Non-pigmented ciliary epithelial cell (primary cell): Measurements from ENCODE around the gene SYNM.
"Not testable (repeated sequence)": the region's sequence is repeated elsewhere in the genome, so short reads cannot be mapped to it uniquely, and the experiment has no call there.

Experiments
- DNase-seq: peaks from one replicate; pipeline ENCODE4 v3.0.0-alpha.2; 2010; ENCODE audit warnings: low read depth

Gene SYNM

DNA sequence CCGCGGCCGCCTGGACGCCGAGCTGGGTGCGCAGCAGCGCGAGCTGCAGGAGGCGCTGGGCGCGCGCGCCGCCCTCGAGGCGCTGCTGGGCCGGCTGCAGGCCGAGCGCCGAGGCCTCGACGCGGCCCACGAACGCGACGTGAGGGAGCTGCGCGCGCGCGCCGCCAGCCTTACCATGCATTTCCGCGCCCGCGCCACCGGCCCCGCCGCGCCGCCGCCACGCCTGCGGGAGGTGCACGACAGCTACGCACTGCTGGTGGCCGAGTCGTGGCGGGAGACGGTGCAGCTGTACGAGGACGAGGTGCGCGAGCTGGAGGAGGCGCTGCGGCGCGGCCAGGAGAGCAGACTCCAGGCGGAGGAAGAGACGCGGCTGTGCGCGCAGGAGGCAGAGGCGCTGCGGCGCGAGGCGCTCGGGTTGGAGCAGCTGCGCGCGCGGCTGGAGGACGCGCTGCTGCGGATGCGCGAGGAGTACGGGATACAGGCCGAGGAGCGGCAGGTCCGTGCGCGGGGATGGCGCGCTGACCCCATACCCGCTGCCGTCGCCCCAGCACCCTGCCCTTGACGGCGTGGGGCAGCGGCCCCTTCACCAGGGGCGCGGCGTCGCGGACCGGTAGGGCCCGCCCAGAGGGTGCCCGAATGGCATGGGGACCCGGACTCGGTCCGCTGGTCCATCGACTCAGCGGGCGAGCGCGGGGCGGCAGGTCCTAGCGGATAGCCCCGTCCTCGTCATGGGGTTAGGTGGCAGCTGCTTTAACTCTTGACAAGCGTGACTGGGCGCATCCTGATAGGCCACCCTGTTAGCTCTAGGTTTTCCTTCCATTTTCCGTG is 848 bp downstream of the SYNM start:
- DNase-seq = no peak

GRCh38 chr15:99106417-99107220 is 1.7 kb downstream of the SYNM start:
- DNase-seq = no peak

- DNase-seq = no peak
Measured at GRCh38 chr15:99108993-99109392, 4.1 kb downstream of the SYNM start.

- no peak for DNase-seq
Measured at GRCh38 chr15:99109555-99110021, 4.7 kb downstream of the SYNM start.

DNA sequence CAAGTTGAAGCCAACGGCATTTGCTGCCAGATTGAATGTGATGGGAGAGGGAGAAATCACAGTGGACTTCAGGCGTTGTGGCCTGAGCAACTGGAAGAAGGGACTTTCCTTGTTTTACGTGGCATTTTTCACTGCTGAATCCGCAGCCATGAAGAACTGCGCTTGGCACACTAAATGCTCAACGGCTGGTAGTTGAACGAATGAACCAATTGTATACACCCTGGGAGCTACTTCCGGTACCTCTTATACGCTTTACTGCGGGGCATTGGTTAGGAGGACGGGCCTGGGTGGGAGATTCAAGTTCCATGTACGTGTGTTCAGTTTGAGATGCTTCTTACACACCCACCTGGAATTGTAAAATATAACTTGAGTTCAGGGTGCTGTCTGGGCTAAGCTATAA is 5.2 kb downstream of the SYNM start:
- no peak for DNase-seq

DNA sequence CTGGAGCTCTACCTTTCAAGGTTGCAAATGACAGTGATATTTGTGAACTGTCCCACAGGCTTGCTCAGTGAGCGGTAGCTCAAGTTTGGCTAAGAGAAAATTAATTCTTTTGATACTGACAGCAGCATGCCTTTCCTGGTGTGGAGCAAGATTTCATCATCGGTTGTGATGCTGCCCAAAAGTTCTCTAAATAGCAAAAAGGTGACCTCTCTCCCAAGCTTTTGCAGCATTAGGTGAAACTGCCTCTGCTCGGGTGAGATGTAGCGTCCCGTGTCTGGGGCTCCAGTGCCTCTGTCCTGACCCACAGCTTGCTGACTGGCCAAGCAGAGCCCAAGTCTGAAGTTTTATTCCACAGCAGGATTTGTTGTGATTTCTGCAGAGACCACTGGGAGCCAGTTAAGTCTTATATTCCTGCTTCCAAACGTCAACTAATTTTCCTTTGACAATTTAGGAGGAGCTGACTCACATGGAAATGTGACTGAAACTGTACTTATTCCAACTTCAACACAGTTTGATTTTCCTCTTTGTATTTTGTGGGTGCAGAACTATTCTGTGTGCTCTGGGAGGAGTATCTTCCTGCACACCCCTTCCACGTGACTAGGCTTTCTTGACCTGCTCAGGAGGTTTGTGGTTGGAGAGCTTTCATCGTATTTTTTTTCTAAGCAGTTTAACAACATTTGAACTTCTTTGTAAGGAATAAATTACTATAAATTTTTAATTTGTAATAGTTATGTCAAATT is 5.9 kb downstream of the SYNM start:
- no peak for DNase-seq

DNA sequence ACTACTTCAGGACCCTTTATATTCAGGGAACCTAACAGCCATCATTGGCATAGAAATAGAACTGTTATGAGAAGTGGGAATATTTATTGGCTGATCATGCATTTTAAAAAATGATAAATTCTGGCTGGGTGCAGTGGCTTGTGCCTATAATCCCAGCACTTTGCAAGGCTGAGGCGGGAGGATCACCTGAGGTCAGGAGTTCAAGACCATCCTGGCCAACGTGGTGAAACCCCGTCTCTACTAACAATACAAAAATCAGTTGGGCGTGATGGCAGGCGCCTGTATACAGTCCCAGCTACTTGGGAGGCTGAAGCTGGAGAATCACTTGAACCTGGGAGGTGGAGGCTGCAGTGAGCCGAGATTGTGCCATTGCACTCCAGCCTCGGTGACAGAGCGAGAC is 6.8 kb downstream of the SYNM start:
- not testable (repeated sequence) for DNase-seq

DNA sequence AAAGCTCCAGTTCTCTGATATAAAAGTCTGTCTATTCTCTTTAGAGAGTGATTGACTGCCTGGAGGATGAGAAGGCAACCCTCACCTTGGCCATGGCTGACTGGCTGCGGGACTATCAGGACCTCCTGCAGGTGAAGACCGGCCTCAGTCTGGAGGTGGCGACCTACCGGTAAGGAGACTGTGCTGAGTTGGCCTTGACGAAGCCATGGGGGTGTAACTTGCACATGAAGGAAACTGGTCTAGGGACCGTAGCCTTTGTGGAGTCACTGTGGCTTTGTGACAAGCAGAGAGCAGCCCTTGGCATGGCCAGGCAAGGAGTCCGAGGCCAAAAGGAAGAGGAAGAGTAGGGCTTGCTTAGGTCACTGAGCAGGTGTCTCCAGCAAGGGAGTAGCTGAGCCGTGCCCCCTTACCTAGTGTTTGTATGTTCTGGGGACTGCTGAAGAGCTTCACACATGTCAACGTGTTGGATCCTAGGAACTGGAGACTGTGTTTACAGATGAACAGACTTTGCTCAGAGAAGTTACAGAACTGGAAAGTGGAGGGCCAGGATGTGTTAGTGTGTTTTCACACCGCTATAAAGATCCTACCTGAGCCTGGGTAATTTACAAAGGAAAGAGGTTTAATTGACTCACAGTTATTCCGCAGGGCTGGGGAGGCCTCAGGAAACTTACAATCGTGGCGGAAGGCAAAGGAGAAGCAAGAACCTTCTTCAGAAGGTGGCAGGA is 8.8 kb downstream of the SYNM start:
- no peak for DNase-seq

DNA sequence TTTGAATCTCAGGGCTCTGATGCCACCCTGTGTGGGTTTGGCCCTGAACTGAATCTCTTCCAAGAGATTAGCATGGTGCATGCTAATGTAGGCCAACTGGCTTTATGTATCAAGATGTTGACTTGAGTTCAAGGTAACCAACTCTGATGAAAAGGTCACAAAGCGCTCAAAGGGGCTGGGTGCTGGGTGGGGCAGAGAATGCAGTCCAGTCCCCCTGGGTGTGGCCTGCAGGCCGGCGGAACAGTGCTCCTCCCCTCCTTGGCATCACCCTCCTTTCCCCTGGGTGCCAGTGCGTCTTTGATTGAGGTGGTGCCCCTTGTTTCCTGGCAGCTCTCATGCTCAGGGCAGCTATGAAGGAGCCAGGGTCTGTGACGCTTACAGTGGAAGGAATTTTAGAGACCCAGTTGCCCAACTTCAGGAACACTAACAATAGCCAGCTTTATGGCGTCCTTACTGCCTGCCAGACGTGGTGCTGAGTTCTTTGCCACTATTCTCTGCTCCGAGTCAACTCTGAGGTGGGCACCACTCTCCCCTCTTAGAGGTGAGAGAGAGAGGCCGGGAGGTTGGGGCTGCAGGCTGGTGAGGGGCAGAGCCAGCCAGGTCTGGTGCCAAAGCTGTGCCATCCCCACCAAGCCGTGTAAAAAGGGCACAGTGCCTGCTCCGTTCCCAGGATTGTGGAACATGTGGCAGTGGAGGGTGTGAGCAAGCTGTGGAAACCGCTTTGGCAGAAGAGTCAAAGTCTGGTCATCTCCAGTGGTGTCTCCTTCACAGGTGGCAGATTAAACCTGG is 9.8 kb downstream of the SYNM start:
- no peak for DNase-seq

GRCh38 chr15:99115300-99116215 is 10.7 kb downstream of the SYNM start:
- no peak for DNase-seq

- DNase-seq = no peak
Measured at GRCh38 chr15:99117111-99117510, 12.2 kb downstream of the SYNM start.

DNA sequence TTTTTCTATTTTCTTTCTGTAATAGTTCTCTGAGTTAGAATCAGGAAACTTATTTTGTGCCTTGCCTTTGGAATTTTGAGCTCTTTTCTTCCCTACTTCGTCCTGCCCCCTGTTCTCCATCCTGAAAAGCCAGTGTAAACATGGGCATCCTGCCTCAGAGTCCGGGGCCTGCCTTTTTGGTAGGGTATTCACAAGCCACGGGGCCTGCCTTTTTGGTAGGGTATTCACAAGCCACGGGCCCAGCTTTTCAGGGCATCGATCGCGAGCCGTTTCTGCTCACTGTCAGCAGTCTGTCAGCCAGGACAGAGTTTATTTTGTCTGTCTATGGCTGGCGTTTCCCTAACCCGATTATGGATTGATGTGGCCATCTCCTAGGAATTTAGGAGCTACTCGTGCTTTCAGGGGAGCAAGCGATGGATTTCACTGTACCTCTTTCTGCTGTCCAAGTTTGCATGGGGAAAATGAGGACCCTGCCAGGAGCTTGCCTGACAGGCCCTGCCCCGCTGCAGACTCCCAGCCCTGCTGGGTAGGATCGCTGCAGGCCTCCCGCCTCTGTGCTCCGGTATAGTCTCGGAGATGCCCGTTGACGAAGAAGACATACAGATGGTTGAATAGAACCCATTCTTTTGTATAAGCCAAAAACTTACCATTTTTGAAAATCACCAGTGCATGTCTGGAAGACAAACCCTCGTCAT is 12.8 kb downstream of the SYNM start:
- no peak for DNase-seq

DNA sequence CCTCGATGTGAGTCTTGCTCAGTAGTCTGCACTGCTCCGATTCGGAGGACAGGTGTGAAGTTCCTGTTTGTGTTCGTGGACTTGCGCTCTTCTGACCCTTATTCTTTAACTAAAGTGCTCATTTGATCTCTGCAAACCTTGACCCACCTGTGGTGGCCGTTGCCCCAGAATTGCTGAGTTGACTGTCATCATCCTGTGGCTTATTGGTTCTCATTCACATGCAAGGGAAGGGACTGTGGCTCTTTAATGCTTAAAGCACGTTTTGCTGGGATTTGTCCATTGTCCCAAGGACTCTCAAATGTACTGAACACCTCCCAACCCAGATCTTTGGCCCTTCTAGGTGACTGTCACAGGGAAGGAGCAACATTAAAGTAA is 13.4 kb downstream of the SYNM start:
- no peak for DNase-seq

GRCh38 chr15:99118801-99119546 is 14.1 kb downstream of the SYNM start:
- DNase-seq = no peak

DNA sequence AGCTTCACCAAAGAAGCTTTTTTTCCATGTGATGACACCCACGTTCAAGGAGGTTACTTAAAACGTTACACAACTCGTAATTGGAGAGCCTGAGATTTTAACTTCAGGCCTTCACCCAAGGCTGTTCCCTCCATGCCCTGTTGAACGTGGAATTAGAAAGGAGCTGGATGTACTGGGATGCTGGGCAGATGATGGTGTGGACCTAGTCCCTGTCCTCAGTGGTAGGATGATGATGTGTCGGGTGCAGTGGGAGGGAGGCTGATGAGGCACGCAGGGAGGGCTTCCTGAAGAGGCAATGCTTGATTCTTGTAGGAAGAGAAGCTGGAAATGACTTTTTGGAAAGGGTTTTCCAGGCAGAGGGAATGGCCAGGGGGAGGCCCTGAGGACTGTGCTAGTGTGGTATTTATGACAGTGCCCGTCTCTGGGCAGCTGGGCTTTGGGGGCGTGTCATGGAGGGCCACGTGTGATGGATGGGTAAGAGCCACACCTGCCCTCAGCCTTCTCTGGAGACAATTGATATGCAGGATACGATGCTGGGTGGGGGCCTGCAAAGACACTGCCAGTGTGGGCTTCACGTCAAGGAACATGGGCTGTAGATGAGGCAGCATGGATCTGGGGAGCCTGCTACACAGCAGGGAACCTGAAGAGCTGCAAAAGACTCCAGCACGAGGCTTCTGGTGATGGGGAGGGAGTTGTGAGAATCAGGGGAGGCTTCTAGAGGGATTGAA is 15.3 kb downstream of the SYNM start:
- no peak for DNase-seq

DNA sequence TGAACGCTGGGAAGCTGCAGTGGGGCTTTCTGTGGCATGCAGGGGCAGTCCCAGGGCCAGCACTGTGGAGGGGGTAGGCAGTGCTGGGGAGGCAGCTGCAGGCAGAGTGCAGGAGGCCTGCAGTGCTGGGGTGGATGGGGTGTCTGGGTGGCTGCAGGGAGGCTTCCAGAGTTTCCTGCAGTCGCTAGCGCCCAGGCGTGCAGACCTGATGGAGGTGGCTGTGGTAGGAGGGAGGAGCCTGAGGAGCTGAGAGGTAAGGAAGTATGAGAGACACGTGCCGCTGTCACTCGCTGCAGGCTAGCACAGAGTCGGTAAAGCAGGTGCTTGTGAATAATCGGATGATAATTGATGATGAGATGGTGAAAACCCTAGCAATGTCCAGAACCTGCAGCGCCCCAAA is 16.3 kb downstream of the SYNM start:
- DNase-seq = no peak

- no peak for DNase-seq
Measured at GRCh38 chr15:99121691-99122410, 17.0 kb downstream of the SYNM start.
